HepG2 (cell line): ENCODE data around the gene TNS1. TPM values are rescaled to one million over a fixed set of nuclear protein-coding genes. Genes with fewer than 3 reads are reported as not detected.

Source experiments
- ATAC-seq: fragments of 200-7000 bp; cut with Tn5 transposase; 3 replicates; pipeline ENCODE4 v1.9.1; 2020; ENCODE audit warnings: mild to moderate bottlenecking, moderate library complexity
- BruUV-seq: library from RNA; stranded (reverse); fragments of 400-500 nt; replicated peaks from 2 replicates; lab custom pipeline; 2021; lab: Mats Ljungman, UMichigan
- CTCF ChIA-PET: fragments of 300-600 bp; formaldehyde crosslinking; extraction: SDS; loops from one replicate; lab custom pipeline; 2021; ENCODE audit warnings: low total read pairs, inconsistent platforms, low intra/inter-chr PET ratio; lab: Yijun Ruan, JAX
- POLR2A ChIA-PET: fragments of 350-600 bp; sonication (Branson Sonifier 250); formaldehyde crosslinking; loops from one replicate; lab custom pipeline; 2020; ENCODE audit warnings: antibody characterized with exemption, inconsistent platforms; lab: Yijun Ruan, JAX
- DNase-seq: peaks from one replicate; pipeline ENCODE4 v3.0.0-alpha.2; 2015; ENCODE audit warnings: low spot score
- FAIRE-seq: peaks from 3 replicates; lab custom pipeline; 2011; peaks lifted over from hg19 to GRCh38; lab: Jason Lieb, UNC
- H2AFZ ChIP-seq: one replicate; pipeline ENCODE4 v1.6.1; 2011; ENCODE audit warnings: low read length, inconsistent platforms
- H3K27ac ChIP-seq: fragments of 300-600 bp; 3 replicates; pipeline ENCODE4 v1.8.0; 2011; ENCODE audit warnings: mixed run types, mild to moderate bottlenecking, mixed read lengths, low read length, inconsistent platforms; ENCODE audit not compliant: insufficient read depth; ENCODE audit errors: extremely low read length
- H3K27me3 ChIP-seq, 2 experiments: fragments of 200-600 bp in 1 of 2; 2 replicates in 1 of 2; 3 replicates in 1 of 2; pipeline versions ENCODE4 v1.6.0 to v1.8.0; 2011; ENCODE audit warnings: low read length in 2 of 2, mild to moderate bottlenecking in 2 of 2, moderate library complexity in 2 of 2, inconsistent platforms in 1 of 2; ENCODE audit not compliant: insufficient read depth in 2 of 2, control insufficient read depth in 1 of 2
- H3K36me3 ChIP-seq, 2 experiments: fragments of 200-600 bp in 1 of 2; replicated peaks in 1 of 2; 2 replicates in 1 of 2; 3 replicates in 1 of 2; pipeline versions ENCODE4 v1.5.1 to v1.8.0; 2011; ENCODE audit warnings: low read length in 2 of 2, inconsistent platforms in 1 of 2; ENCODE audit not compliant: insufficient read depth in 2 of 2, control insufficient read depth in 1 of 2
- H3K4me1 ChIP-seq: 2 replicates; pipeline ENCODE4 v1.5.1; 2012; ENCODE audit warnings: low read length, inconsistent platforms; ENCODE audit not compliant: insufficient read depth
- H3K4me2 ChIP-seq: 2 replicates; pipeline ENCODE4 v1.6.0; 2011; ENCODE audit warnings: low read depth, low read length, inconsistent platforms
- H3K4me3 ChIP-seq, 3 experiments: fragments of 200-600 bp in 1 of 3; sonication (generic), shearing (Covaris generic) in 1 of 3; replicated peaks in 1 of 3; 2 replicates each; pipeline ENCODE4 v1.5.1; 2011 to 2016; ENCODE audit warnings: low read length in 3 of 3, inconsistent platforms in 2 of 3, low read depth in 2 of 3, mild to moderate bottlenecking in 2 of 3, control low read depth in 1 of 3, mixed read lengths in 1 of 3; ENCODE audit not compliant: insufficient read depth in 1 of 3
- H3K79me2 ChIP-seq: one replicate; pipeline ENCODE4 v1.6.1; 2011; ENCODE audit warnings: low read length, inconsistent platforms; ENCODE audit not compliant: insufficient read depth
- H3K9ac ChIP-seq: 2 replicates; pipeline ENCODE4 v1.6.0; 2011; ENCODE audit warnings: mild to moderate bottlenecking, low read depth, low read length, inconsistent platforms; ENCODE audit not compliant: insufficient read depth
- H3K9me3 ChIP-seq: 2 replicates; pipeline ENCODE4 v1.5.1; 2012; ENCODE audit warnings: mild to moderate bottlenecking, low read length
- H4K20me1 ChIP-seq: 2 replicates; pipeline ENCODE4 v1.6.0; 2011; ENCODE audit warnings: inconsistent platforms, mild to moderate bottlenecking, low read length, moderate library complexity; ENCODE audit not compliant: insufficient read depth
- LBX2 ChIP-seq: sonication (generic); formaldehyde crosslinking; IDR thresholded peaks from 2 replicates; pipeline ENCODE4 v1.5.0; 2020; ENCODE audit warnings: missing genetic modification reagents, mild to moderate bottlenecking, borderline replicate concordance
- RCOR2 ChIP-seq: IDR thresholded peaks from 2 replicates; pipeline ENCODE4 v1.6.1; 2016; ENCODE audit warnings: missing biosample characterization, missing genetic modification reagents
- ZBTB38 ChIP-seq: sonication (generic); formaldehyde crosslinking; IDR thresholded peaks from 2 replicates; pipeline ENCODE4 v1.5.1; 2020; ENCODE audit warnings: mild to moderate bottlenecking, missing genetic modification reagents
- ZNF687 ChIP-seq: sonication (generic); formaldehyde crosslinking; IDR thresholded peaks from 2 replicates; pipeline ENCODE4 v1.5.1; 2020; ENCODE audit warnings: mild to moderate bottlenecking, missing genetic modification reagents, moderate library complexity
- ZNF724P ChIP-seq: sonication (generic); formaldehyde crosslinking; IDR thresholded peaks from 2 replicates; pipeline ENCODE4 v1.8.0; 2022; ENCODE audit warnings: missing genetic modification reagents, borderline replicate concordance
- ZSCAN30 ChIP-seq: sonication (generic); formaldehyde crosslinking; IDR thresholded peaks from 2 replicates; pipeline ENCODE4 v1.5.0; 2020; ENCODE audit warnings: mild to moderate bottlenecking, missing genetic modification reagents
- WGBS: methylation state at CpG from one replicate; pipeline ENCODE4 v1.1.6; 2017; ENCODE audit warnings: low lambda C conversion rate; 5-methylcytosine and 5-hydroxymethylcytosine counted together
- in situ Hi-C: cut with HindIII; loops from 2 replicates; pipeline ENCODE4 v1.10.0; 2017; ENCODE audit warnings: low pct_unique_long_range_greater_than_20kb; ENCODE audit not compliant: extremely low pct_ligation_motif_present
- intact Hi-C: fragments of 100-400 bp; cut with micrococcal nuclease; formaldehyde crosslinking; loops from one replicate; pipeline ENCODE4 v1.10.0; 2022; ENCODE audit not compliant: unreplicated experiment
- polyA plus RNA-seq, 8 experiments: library from polyadenylated mRNA; depleted of rRNA in 3 of 8; stranded (reverse) in 7 of 8; unstranded in 1 of 8; fragments of >200 nt; fragmentation: Illumina TruSeq in 4 of 8; extraction: Trizol in 4 of 8; gene quantifications; 2 replicates each; pipeline versions ENCODE4 v1.2.1 to v1.2.3, GENCODE V29; 2011 to 2016; ENCODE audit warnings: low read depth in 4 of 8, missing spikeins in 1 of 8, mixed read lengths in 1 of 8; ENCODE audit not compliant: insufficient read depth in 1 of 8
- total RNA-seq, 5 experiments: library from RNA; depleted of rRNA; stranded (reverse); fragments of >200 nt; fragmentation: Illumina TruSeq; extraction: Trizol; gene quantifications; 2 replicates each; pipeline ENCODE4 v1.2.3, GENCODE V29; 2016; ENCODE audit warnings: low read depth in 1 of 5

TNS1 gene
- total and polyA plus RNA-seq, 2 of the 13 experiments (the other 11 are each of a cell fraction or from before 2014, with no cell fraction given) = 1.9 to 118 TPM

- in situ Hi-C loops (loop anchor here (5.0 kb wide), 1 partner anchor 103 kb away; no protein-coding TSS in a partner anchor), intact Hi-C loops (no loop called here)
- ChIA-PET POLR2A (no interaction called here), CTCF (no interaction called here)
- ATAC-seq = no peak
- no peaks in the 10 kb centered on the region for H3K27me3 ChIP-seq
- H3K4me2 ChIP-seq = no peak overlapping the region
- peaks cover 28% of the 10 kb centered on the region for H3K4me1 ChIP-seq
- WGBS = 96% methylated on average over 19 of the region's 19 CpGs
- peaks cover 8% of the 10 kb centered on the region for H3K79me2 ChIP-seq
- no peak for DNase-seq
- no peaks in the 10 kb centered on the region for H3K9me3 ChIP-seq
- H3K9ac ChIP-seq = no peak overlapping the region
- no peak overlapping the region for H3K4me3 ChIP-seq
- H2AFZ ChIP-seq = no peak overlapping the region
- peaks cover 3% of the 10 kb centered on the region; the same call in 1 of the 2 replicates for H4K20me1 ChIP-seq
- BruUV-seq = no TSS peak
- peak; percentile 33; the same call in 1 of the 2 replicates for TF ChIP-seq ZNF687 (CRISPR knock-in tag)
- TF ChIP-seq ZSCAN30 (CRISPR knock-in tag) = no peak
- no peak for TF ChIP-seq RCOR2
- 0 out of 2 replicates have a peak, but pooled peaks have one; percentile 26 for TF ChIP-seq ZBTB38 (CRISPR knock-in tag)
- no peak for TF ChIP-seq ZNF724P (CRISPR knock-in tag)
- TF ChIP-seq LBX2 = no peak
- peaks cover 63 to 80% of the 10 kb centered on the region in 2 experiments for H3K36me3 ChIP-seq
- no peak for FAIRE-seq
- no peak overlapping the region for H3K27ac ChIP-seq
Measured at GRCh38 chr2:217895070-217895635, 107.6 kb downstream of the TNS1 start.
